Stimulated activated CD4-positive, alpha-beta T cell treated with anti-CD3 and anti-CD28 coated beads, Interleukin-15, amount 100 ng/mL, for 48 hours (primary cell): Measurements from ENCODE around the gene GRM7.

ENCODE experiments used
- DNase-seq, 2 donors: peaks; one replicate each; pipeline ENCODE4 v3.0.0-alpha.2; 2020; ENCODE audit warnings: low read depth in 2 of 2

The GRM7 gene

GRCh38 chr3:7576506-7576905 lies 715.6 kb downstream of the GRM7 start:
- no peak for DNase-seq

GRCh38 chr3:7577513-7577912 lies 716.6 kb downstream of the GRM7 start:
- DNase-seq = no peak

GRCh38 chr3:7581831-7582230 lies 720.9 kb downstream of the GRM7 start:
- no peak for DNase-seq

- DNase-seq = no peak
Observed at GRCh38 chr3:7585052-7585451, 724.1 kb downstream of the GRM7 start.

GRCh38 chr3:7588236-7588635 lies 727.3 kb downstream of the GRM7 start:
- DNase-seq = no peak

- no peak for DNase-seq
Observed at GRCh38 chr3:7589526-7589925, 728.6 kb downstream of the GRM7 start.

- no peak for DNase-seq
Observed at GRCh38 chr3:7602297-7602696, 741.4 kb downstream of the GRM7 start.

GRCh38 chr3:7607083-7607482 lies 746.2 kb downstream of the GRM7 start:
- no peak for DNase-seq

GRCh38 chr3:7607676-7608075 lies 746.8 kb downstream of the GRM7 start:
- no peak for DNase-seq

- no peak for DNase-seq
Observed at GRCh38 chr3:7610634-7611033, 749.7 kb downstream of the GRM7 start.

GRCh38 chr3:7615043-7615442 lies 754.1 kb downstream of the GRM7 start:
- no peak for DNase-seq

GRCh38 chr3:7618606-7619005 lies 757.7 kb downstream of the GRM7 start:
- DNase-seq = no peak

- DNase-seq = no peak
Observed at GRCh38 chr3:7620401-7620800, 759.5 kb downstream of the GRM7 start.

GRCh38 chr3:7621046-7621630 lies 760.2 kb downstream of the GRM7 start:
- DNase-seq = no peak

GRCh38 chr3:7621651-7622050 lies 760.7 kb downstream of the GRM7 start:
- no peak for DNase-seq

GRCh38 chr3:7625021-7625420 lies 764.1 kb downstream of the GRM7 start:
- DNase-seq = no peak

GRCh38 chr3:7630351-7630911 lies 769.5 kb downstream of the GRM7 start:
- DNase-seq = no peak

- no peak for DNase-seq
Observed at GRCh38 chr3:7630925-7631324, 770.0 kb downstream of the GRM7 start.

GRCh38 chr3:7632305-7632704 lies 771.4 kb downstream of the GRM7 start:
- no peak for DNase-seq

GRCh38 chr3:7637694-7638093 lies 776.8 kb downstream of the GRM7 start:
- no peak for DNase-seq

- no peak for DNase-seq
Observed at GRCh38 chr3:7638103-7638502, 777.2 kb downstream of the GRM7 start.

- no peak for DNase-seq
Observed at GRCh38 chr3:7640787-7641186, 779.9 kb downstream of the GRM7 start.

GRCh38 chr3:7646851-7647250 lies 785.9 kb downstream of the GRM7 start:
- DNase-seq = no peak

GRCh38 chr3:7650466-7650865 lies 789.6 kb downstream of the GRM7 start:
- no peak for DNase-seq
